GM12872 (cell line): ENCODE measurements around the gene CMBL.

Experiments used
- CTCF ChIP-seq: IDR thresholded peaks from 3 replicates; pipeline ENCODE4 v1.5.1; 2011; ENCODE audit warnings: low read depth, mild to moderate bottlenecking, low read length, moderate library complexity; ENCODE audit not compliant: insufficient read depth

CMBL gene

GRCh38 chr5:10261065-10261464 is 46.6 kb downstream of the CMBL start:
- no peak for TF ChIP-seq CTCF

- TF ChIP-seq CTCF: no peak
Observed at GRCh38 chr5:10259899-10260298, 47.8 kb downstream of the CMBL start.

GRCh38 chr5:10257870-10258269 is 49.8 kb downstream of the CMBL start:
- no peak for TF ChIP-seq CTCF

GRCh38 chr5:10254686-10255085 is 53.0 kb downstream of the CMBL start:
- no peak for TF ChIP-seq CTCF

GRCh38 chr5:10253390-10253789 is 54.3 kb downstream of the CMBL start:
- TF ChIP-seq CTCF: no peak

- no peak for TF ChIP-seq CTCF
Observed at GRCh38 chr5:10251405-10251804, 56.3 kb downstream of the CMBL start.

- no peak for TF ChIP-seq CTCF
Observed at GRCh38 chr5:10250806-10251276, 56.9 kb downstream of the CMBL start.
